Neural cell (in vitro differentiated cells): ENCODE measurements around the gene GTF2IRD1. TPM values are rescaled to one million over a fixed set of nuclear protein-coding genes. Genes with fewer than 3 reads are reported as not detected.
"Not testable (repeated sequence)": the region's sequence is repeated elsewhere in the genome, so short reads cannot be mapped to it uniquely, and the experiment has no call there.

Source experiments
- H2AFZ ChIP-seq: fragments of 200-600, 300-800 bp; sonication (generic), shearing (Covaris generic); 2 replicates; pipeline ENCODE4 v1.6.0; 2014; ENCODE audit warnings: low read depth, mild to moderate bottlenecking, antibody characterized with exemption, low read length, moderate library complexity
- H3F3A ChIP-seq: fragments of 200-600 bp; shearing (Covaris generic); 2 replicates; pipeline ENCODE4 v1.6.1; 2016; ENCODE audit warnings: mild to moderate bottlenecking, moderate library complexity, mixed read lengths, antibody characterized with exemption, low read length; ENCODE audit not compliant: insufficient read depth, poor library complexity, severe bottlenecking
- H3K27ac ChIP-seq: fragments of 200-600, 300-800 bp; sonication (generic), shearing (Covaris generic); 2 replicates; pipeline ENCODE4 v1.5.1; 2014; ENCODE audit warnings: mild to moderate bottlenecking, low read length, moderate library complexity
- H3K27me3 ChIP-seq: fragments of 300-800, 200-600 bp; sonication (generic), shearing (Covaris generic); 2 replicates; pipeline ENCODE4 v1.6.0; 2014; ENCODE audit warnings: mild to moderate bottlenecking, low read depth, low read length, moderate library complexity; ENCODE audit not compliant: insufficient read depth
- H3K36me3 ChIP-seq: fragments of 300-800, 200-600 bp; sonication (generic), shearing (Covaris generic); 2 replicates; pipeline ENCODE4 v1.5.1; 2014; ENCODE audit warnings: mild to moderate bottlenecking, antibody characterized with exemption, low read length, moderate library complexity; ENCODE audit not compliant: insufficient read depth
- H3K4me2 ChIP-seq: fragments of 300-800, 200-600 bp; sonication (generic), shearing (Covaris generic); 2 replicates; pipeline ENCODE4 v1.6.0; 2014; ENCODE audit warnings: mild to moderate bottlenecking, low read length
- H3K4me3 ChIP-seq: fragments of 300-800, 200-600 bp; sonication (generic), shearing (Covaris generic); 2 replicates; pipeline ENCODE4 v1.5.1; 2014; ENCODE audit warnings: mild to moderate bottlenecking, low read length, moderate library complexity
- H3K79me2 ChIP-seq: fragments of 200-600 bp; shearing (Covaris generic); replicated peaks from 2 replicates; pipeline ENCODE4 v1.6.0; 2014; ENCODE audit warnings: mild to moderate bottlenecking, low read length, moderate library complexity; ENCODE audit not compliant: insufficient read depth
- H3K9ac ChIP-seq: fragments of 300-800, 200-600 bp; sonication (generic), shearing (Covaris generic); 2 replicates; pipeline ENCODE4 v1.6.1; 2016; ENCODE audit warnings: mild to moderate bottlenecking, low read length, mixed read lengths
- H3K9me2 ChIP-seq: fragments of 200-600 bp; shearing (Covaris generic); 2 replicates; pipeline ENCODE4 v1.6.1; 2016; ENCODE audit warnings: mild to moderate bottlenecking, low read length, mixed read lengths; ENCODE audit not compliant: insufficient read depth
- H3K9me3 ChIP-seq: fragments of 200-600, 300-800 bp; sonication (generic), shearing (Covaris generic); 2 replicates; pipeline ENCODE4 v1.6.1; 2016; ENCODE audit warnings: mild to moderate bottlenecking, mixed run types, low read length, moderate library complexity, mixed read lengths
- H4K20me1 ChIP-seq: fragments of 200-600 bp; shearing (Covaris generic); 2 replicates; pipeline ENCODE4 v1.6.1; 2016; ENCODE audit warnings: mild to moderate bottlenecking, mixed run types; ENCODE audit not compliant: insufficient read depth
- CTCF ChIP-seq: fragments of 450-650 bp; IDR thresholded peaks from 2 replicates; pipeline ENCODE4 v1.5.1; 2014; ENCODE audit warnings: antibody characterized with exemption, mild to moderate bottlenecking, moderate library complexity; ENCODE audit not compliant: poor library complexity, severe bottlenecking
- EP300 ChIP-seq: fragments of 450-650 bp; conservative IDR thresholded peaks from 2 replicates; pipeline ENCODE4 v1.6.1; 2014; ENCODE audit warnings: antibody characterized with exemption, mild to moderate bottlenecking, moderate library complexity; ENCODE audit not compliant: poor library complexity, severe bottlenecking
- EZH2 ChIP-seq: fragments of 200-600, 300-800 bp; shearing (Covaris generic), sonication (generic); IDR thresholded peaks from 2 replicates; pipeline ENCODE4 v1.6.1; 2014; ENCODE audit warnings: antibody characterized with exemption, low read length, borderline replicate concordance, mild to moderate bottlenecking; ENCODE audit not compliant: insufficient read depth, poor library complexity, severe bottlenecking
- MXI1 ChIP-seq: fragments of 450-650 bp; conservative IDR thresholded peaks from 2 replicates; pipeline ENCODE4 v1.6.1; 2014; ENCODE audit warnings: antibody characterized with exemption, mild to moderate bottlenecking; ENCODE audit not compliant: poor library complexity, severe bottlenecking
- POLR2AphosphoS5 ChIP-seq: IDR thresholded peaks from 2 replicates; pipeline ENCODE4 v1.6.1; 2012
- RAD21 ChIP-seq: fragments of 450-650 bp; conservative IDR thresholded peaks from 2 replicates; pipeline ENCODE4 v1.6.1; 2014; ENCODE audit warnings: antibody characterized with exemption, mild to moderate bottlenecking, moderate library complexity
- REST ChIP-seq: IDR thresholded peaks from 2 replicates; pipeline ENCODE4 v1.6.1; 2012; ENCODE audit warnings: borderline replicate concordance
- SMC3 ChIP-seq: fragments of 450-650 bp; conservative IDR thresholded peaks from 2 replicates; pipeline ENCODE4 v1.6.1; 2014; ENCODE audit warnings: antibody characterized with exemption, mild to moderate bottlenecking, moderate library complexity; ENCODE audit not compliant: poor library complexity
- TAF1 ChIP-seq: IDR thresholded peaks from 2 replicates; pipeline ENCODE4 v1.6.1; 2012; ENCODE audit warnings: low read depth
- polyA plus RNA-seq: library from polyadenylated mRNA; depleted of rRNA; stranded (reverse); fragments of >200 nt; gene quantifications from 2 replicates; pipeline ENCODE4 v1.2.3, GENCODE V29; 2014

Gene GTF2IRD1
- polyA plus RNA-seq, 1 donor from 2014 or later: 31.9 TPM

GRCh38 chr7:74437291-74437571, 16.5 kb upstream of the GTF2IRD1 start:
- not testable (repeated sequence) for H3F3A ChIP-seq, H3K9me3 ChIP-seq, H3K9me2 ChIP-seq, H3K27ac ChIP-seq, H3K36me3 ChIP-seq, H3K4me3 ChIP-seq, H2AFZ ChIP-seq, H3K79me2 ChIP-seq, H3K27me3 ChIP-seq, H3K9ac ChIP-seq, H3K4me2 ChIP-seq, H4K20me1 ChIP-seq

GRCh38 chr7:74438327-74438726, 15.4 kb upstream of the GTF2IRD1 start:
- H3K36me3 ChIP-seq: no peaks in the 10 kb centered on the region
- no peak overlapping the region for H3K4me3 ChIP-seq
- H2AFZ ChIP-seq: no peak overlapping the region
- no peaks in the 10 kb centered on the region for H4K20me1 ChIP-seq
- H3K9ac ChIP-seq: no peak overlapping the region
- no peaks in the 10 kb centered on the region for H3K9me2 ChIP-seq
- H3F3A ChIP-seq: no peaks in the 10 kb centered on the region
- TF ChIP-seq CTCF (no peak), SMC3 (no peak), REST (no peak), EZH2 (no peak), EP300 (no peak), TAF1 (no peak), POLR2AphosphoS5 (no peak), MXI1 (no peak), RAD21 (no peak)
- H3K4me2 ChIP-seq: no peak overlapping the region
- no peak overlapping the region for H3K27ac ChIP-seq
- H3K79me2 ChIP-seq: no peaks in the 10 kb centered on the region
- no peaks in the 10 kb centered on the region for H3K27me3 ChIP-seq
- H3K9me3 ChIP-seq: no peaks in the 10 kb centered on the region

DNA sequence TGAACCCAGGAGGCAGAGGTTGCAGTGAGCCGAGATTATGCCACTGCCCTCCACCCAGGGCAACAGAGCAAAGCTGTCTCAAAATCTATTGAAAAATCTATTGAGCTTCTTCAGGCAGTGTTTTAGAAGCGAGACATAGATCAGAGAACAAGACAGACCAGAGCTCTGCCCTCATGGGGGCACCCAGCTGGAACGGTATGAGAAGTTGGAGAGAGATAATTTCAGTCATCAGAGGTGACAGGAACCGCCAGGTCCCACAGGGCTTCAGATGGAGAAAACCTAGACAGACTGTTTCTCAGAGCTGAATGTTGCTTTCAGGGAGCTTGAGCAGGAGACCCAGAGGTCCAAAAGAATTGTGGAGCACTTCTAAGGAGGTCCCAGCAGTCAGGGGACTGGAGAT, 14.2 kb upstream of the GTF2IRD1 start:
- Histone ChIP-seq H3K9me3 (no peaks in the 10 kb centered on the region), H3K27ac (no peak overlapping the region), H3K36me3 (no peaks in the 10 kb centered on the region), H3K4me3 (no peak overlapping the region), H4K20me1 (no peaks in the 10 kb centered on the region), H3K9me2 (no peaks in the 10 kb centered on the region), H3K27me3 (no peaks in the 10 kb centered on the region), H3K9ac (no peak overlapping the region), H3K4me2 (no peak overlapping the region), H3K79me2 (no peaks in the 10 kb centered on the region), H3F3A (no peaks in the 10 kb centered on the region), H2AFZ (no peak overlapping the region)
- no peak for TF ChIP-seq RAD21
- no peak for TF ChIP-seq REST
- no peak for TF ChIP-seq SMC3
- no peak for TF ChIP-seq POLR2AphosphoS5
- no peak for TF ChIP-seq CTCF
- TF ChIP-seq EZH2: no peak
- TF ChIP-seq MXI1: no peak
- TF ChIP-seq EP300: no peak
- TF ChIP-seq TAF1: no peak
